SU-DHL-6 (cell line): ENCODE results near the gene CEL.
"Not testable (repeated sequence)": the region's sequence is repeated elsewhere in the genome, so short reads cannot be mapped to it uniquely, and the experiment has no call there.

ENCODE experiments used
- H2AFZ ChIP-seq: fragments of 200-600 bp; sonication (generic); 2 replicates; pipeline ENCODE4 v1.6.1; 2014; ENCODE audit warnings: low read depth, mild to moderate bottlenecking, moderate library complexity, mixed read lengths, antibody characterized with exemption, low read length; ENCODE audit not compliant: severe bottlenecking
- H3F3A ChIP-seq: fragments of 200-600 bp; shearing (Covaris generic); 2 replicates; pipeline ENCODE4 v1.6.0; 2016; ENCODE audit warnings: antibody characterized with exemption, mild to moderate bottlenecking; ENCODE audit not compliant: insufficient read depth
- H3K27ac ChIP-seq: fragments of 200-600 bp; sonication (generic); 2 replicates; pipeline ENCODE4 v1.5.1; 2016; ENCODE audit warnings: low read depth, mild to moderate bottlenecking, low read length, moderate library complexity, mixed read lengths
- H3K27me3 ChIP-seq: fragments of 200-600 bp; sonication (generic), shearing (Covaris generic); 2 replicates; pipeline ENCODE4 v1.6.0; 2014; ENCODE audit warnings: mild to moderate bottlenecking, low read length
- H3K36me3 ChIP-seq: fragments of 200-600 bp; sonication (generic); 2 replicates; pipeline ENCODE4 v1.6.1; 2014; ENCODE audit warnings: mild to moderate bottlenecking, low read length, mixed read lengths
- H3K4me2 ChIP-seq: fragments of 300-600, 200-600 bp; shearing (Covaris generic), sonication (generic); 2 replicates; pipeline ENCODE4 v1.6.0; 2014; ENCODE audit warnings: low read length, low read depth, mild to moderate bottlenecking; ENCODE audit not compliant: poor library complexity, severe bottlenecking
- H3K4me3 ChIP-seq: fragments of 200-600 bp; sonication (generic); 2 replicates; pipeline ENCODE4 v1.5.1; 2014; ENCODE audit warnings: antibody characterized with exemption, low read length, mild to moderate bottlenecking, mixed read lengths; ENCODE audit not compliant: insufficient read depth, poor library complexity, severe bottlenecking
- H3K79me2 ChIP-seq: fragments of 200-600 bp; sonication (generic); 2 replicates; pipeline ENCODE4 v1.6.1; 2014; ENCODE audit warnings: mild to moderate bottlenecking, low read length, moderate library complexity; ENCODE audit not compliant: insufficient read depth
- H3K9ac ChIP-seq: fragments of 200-600 bp; sonication (generic); 2 replicates; pipeline ENCODE4 v1.7.0; 2014; ENCODE audit warnings: mild to moderate bottlenecking, low read length
- H3K9me2 ChIP-seq: fragments of 200-600 bp; sonication (generic); replicated peaks from 2 replicates; pipeline ENCODE4 v1.6.1; 2014; ENCODE audit warnings: low read length; ENCODE audit not compliant: insufficient read depth
- H3K9me3 ChIP-seq: fragments of 200-600 bp; sonication (generic); 2 replicates; pipeline ENCODE4 v1.6.1; 2014; ENCODE audit warnings: low read length, mixed read lengths; ENCODE audit not compliant: insufficient read depth
- H4K20me1 ChIP-seq: fragments of 200-600 bp; sonication (generic); 2 replicates; pipeline ENCODE4 v1.6.1; 2014; ENCODE audit warnings: low read depth, mild to moderate bottlenecking, antibody characterized with exemption, low read length, moderate library complexity, mixed read lengths
- EZH2phosphoT487 ChIP-seq: fragments of 200-600 bp; sonication (generic), shearing (Covaris generic); conservative IDR thresholded peaks from 2 replicates; pipeline ENCODE4 v1.6.1; 2018; ENCODE audit warnings: mild to moderate bottlenecking, antibody characterized with exemption, low read length, moderate library complexity, mixed read lengths
- TF ChIP-seq, protein P1 (sequence below): fragments of 200-600 bp; sonication (generic); IDR thresholded peaks from one replicate; pipeline ENCODE4 v1.5.1; 2017; ENCODE audit warnings: antibody characterized with exemption, mild to moderate bottlenecking, low read length, moderate library complexity; ENCODE audit not compliant: insufficient read depth, poor library complexity, severe bottlenecking

The CEL gene

DNA sequence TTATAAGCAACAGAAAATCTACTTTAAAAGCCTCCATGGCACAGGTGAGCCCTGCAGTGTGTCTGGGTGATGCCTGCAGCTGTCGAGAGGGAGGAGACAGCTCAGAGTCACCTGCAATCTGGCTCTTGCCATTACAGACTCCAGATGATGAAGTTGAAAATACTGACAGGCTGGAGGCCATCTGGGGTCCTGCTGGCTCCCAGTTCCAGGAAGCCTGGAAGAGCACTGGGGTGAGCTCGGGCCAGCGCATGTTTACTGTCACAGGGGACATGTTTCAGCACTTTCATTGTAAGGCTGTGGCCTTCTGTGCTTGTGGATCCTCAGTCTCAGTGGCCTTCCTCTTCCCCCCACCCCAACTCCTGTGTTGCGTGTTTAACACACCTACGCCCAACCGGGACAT, 28.4 kb downstream of the CEL start:
- H3K4me2 ChIP-seq: no peak overlapping the region
- no peak overlapping the region for H2AFZ ChIP-seq
- no peaks in the 10 kb centered on the region for H3K9me3 ChIP-seq
- H3F3A ChIP-seq: no peaks in the 10 kb centered on the region
- no peaks in the 10 kb centered on the region for H3K36me3 ChIP-seq
- no peak overlapping the region for H3K4me3 ChIP-seq
- no peaks in the 10 kb centered on the region for H3K27me3 ChIP-seq
- H3K9me2 ChIP-seq: no peaks in the 10 kb centered on the region
- no peaks in the 10 kb centered on the region for H4K20me1 ChIP-seq
- H3K9ac ChIP-seq: no peak overlapping the region
- H3K27ac ChIP-seq: no peak overlapping the region
- TF ChIP-seq, protein P1, sequence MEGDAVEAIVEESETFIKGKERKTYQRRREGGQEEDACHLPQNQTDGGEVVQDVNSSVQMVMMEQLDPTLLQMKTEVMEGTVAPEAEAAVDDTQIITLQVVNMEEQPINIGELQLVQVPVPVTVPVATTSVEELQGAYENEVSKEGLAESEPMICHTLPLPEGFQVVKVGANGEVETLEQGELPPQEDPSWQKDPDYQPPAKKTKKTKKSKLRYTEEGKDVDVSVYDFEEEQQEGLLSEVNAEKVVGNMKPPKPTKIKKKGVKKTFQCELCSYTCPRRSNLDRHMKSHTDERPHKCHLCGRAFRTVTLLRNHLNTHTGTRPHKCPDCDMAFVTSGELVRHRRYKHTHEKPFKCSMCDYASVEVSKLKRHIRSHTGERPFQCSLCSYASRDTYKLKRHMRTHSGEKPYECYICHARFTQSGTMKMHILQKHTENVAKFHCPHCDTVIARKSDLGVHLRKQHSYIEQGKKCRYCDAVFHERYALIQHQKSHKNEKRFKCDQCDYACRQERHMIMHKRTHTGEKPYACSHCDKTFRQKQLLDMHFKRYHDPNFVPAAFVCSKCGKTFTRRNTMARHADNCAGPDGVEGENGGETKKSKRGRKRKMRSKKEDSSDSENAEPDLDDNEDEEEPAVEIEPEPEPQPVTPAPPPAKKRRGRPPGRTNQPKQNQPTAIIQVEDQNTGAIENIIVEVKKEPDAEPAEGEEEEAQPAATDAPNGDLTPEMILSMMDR: no peak
- TF ChIP-seq EZH2phosphoT487: no peak
- H3K79me2 ChIP-seq: no peaks in the 10 kb centered on the region

DNA sequence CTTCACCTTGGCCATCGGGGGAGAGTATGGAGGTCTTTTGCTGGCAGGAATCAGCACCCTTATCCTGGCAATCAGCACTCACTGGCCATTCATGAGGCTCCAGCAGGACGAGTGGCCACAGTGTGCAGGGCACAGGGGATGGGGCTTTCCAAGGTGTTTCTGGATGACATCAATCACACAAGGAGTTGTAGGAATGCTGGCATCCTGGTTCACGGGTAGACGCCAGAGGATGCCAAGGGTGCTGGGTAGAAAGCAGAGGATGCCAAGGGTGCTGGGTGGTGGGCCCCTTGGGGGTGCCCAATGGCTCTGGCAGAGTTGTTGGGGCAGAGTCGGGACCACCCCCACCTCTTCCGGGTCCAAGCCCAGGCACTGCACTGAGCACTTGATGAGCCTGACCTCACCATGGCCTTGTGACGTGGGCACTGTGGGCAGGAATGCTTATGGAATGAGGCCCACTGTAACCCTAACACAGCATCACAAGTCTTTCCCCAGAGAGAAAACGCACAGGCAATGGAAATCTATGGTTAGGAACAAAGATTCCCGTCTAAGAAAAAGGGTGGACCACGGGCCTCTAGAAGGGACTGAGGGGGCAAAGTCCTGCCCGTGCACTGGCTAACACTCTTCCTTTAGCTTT, 29.1 kb downstream of the CEL start:
- Histone ChIP-seq H3F3A (no peaks in the 10 kb centered on the region), H4K20me1 (no peaks in the 10 kb centered on the region), H3K36me3 (no peaks in the 10 kb centered on the region), H3K27ac (no peak overlapping the region), H3K4me2 (no peak overlapping the region), H3K9me2 (no peaks in the 10 kb centered on the region), H3K4me3 (no peak overlapping the region), H3K9ac (no peak overlapping the region), H3K27me3 (no peaks in the 10 kb centered on the region), H3K79me2 (no peaks in the 10 kb centered on the region), H2AFZ (no peak overlapping the region), H3K9me3 (no peaks in the 10 kb centered on the region)
- TF ChIP-seq, protein P1: no peak
- no peak for TF ChIP-seq EZH2phosphoT487

GRCh38 chr9:133094351-133094750, 32.6 kb downstream of the CEL start:
- H3K36me3 ChIP-seq, H3K9me2 ChIP-seq, H2AFZ ChIP-seq, H3K9ac ChIP-seq, H3K4me3 ChIP-seq, H3F3A ChIP-seq, H3K79me2 ChIP-seq, H3K27ac ChIP-seq, H3K4me2 ChIP-seq, H3K9me3 ChIP-seq, H3K27me3 ChIP-seq, H4K20me1 ChIP-seq: not testable (repeated sequence)

DNA sequence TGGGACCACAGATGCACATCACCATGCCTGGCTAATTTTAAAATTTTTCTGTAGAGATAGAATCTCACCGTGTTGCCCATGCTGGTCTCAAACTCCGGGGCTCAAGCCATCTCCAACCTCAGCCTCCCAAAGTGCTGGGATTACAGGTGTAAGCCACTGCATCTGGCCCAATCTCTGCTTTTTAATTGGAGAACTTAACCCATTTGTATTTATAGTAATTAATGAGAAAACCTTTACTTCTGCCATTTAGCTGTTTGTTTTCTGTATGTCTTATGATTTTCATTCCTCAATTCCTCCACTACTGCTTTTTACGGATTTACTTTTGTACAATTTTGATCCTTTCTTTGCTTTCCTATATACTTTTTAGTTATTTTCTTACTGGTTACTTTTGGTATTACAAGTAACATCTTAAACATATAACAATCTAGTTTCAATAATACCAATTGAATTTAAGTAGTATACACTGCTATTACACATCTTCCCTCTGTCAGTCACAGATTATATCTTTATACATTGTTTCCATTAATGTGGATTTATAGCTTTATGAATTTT, 33.1 kb downstream of the CEL start:
- Histone ChIP-seq H3K36me3 (peaks cover 4% of the 10 kb centered on the region; the same call in 1 of the 2 replicates), H3K79me2 (no peaks in the 10 kb centered on the region), H4K20me1 (no peaks in the 10 kb centered on the region), H3K27ac (no peak overlapping the region), H3K4me3 (no peak overlapping the region), H3K4me2 (no peak overlapping the region), H3K9ac (no peak overlapping the region), H2AFZ (no peak overlapping the region), H3K9me2 (no peaks in the 10 kb centered on the region), H3K9me3 (no peaks in the 10 kb centered on the region), H3K27me3 (no peaks in the 10 kb centered on the region), H3F3A (no peaks in the 10 kb centered on the region)
- TF ChIP-seq EZH2phosphoT487: no peak
- TF ChIP-seq, protein P1: no peak
